ENCODE measurements around the gene CYGB. TPM values are rescaled to one million over a fixed set of nuclear protein-coding genes. Genes with fewer than 3 reads are reported as not detected.

The CYGB gene
- total RNA-seq, 2 experiments from 2014 or later: 0.44 to 0.57 TPM

- intact Hi-C loops (cut with micrococcal nuclease; ENCODE audit: unreplicated experiment): no loop called here
- no peaks in the 10 kb centered on the region for H3K9me2 ChIP-seq (ENCODE audit: insufficient read depth, low read length)
- TF ChIP-seq EZH2phosphoT487 (IDR thresholded peaks at IDR 0.05; ENCODE audit: borderline replicate concordance, low read depth, low read length) (no peak), CTCF (conservative IDR thresholded peaks at IDR 0.05; ENCODE audit: low read length) (no peak)
- DNase-seq (ENCODE audit: low spot score): no peak
- no peaks in the 10 kb centered on the region for H3K79me2 ChIP-seq (ENCODE audit: insufficient read depth, low read depth, low read length)
- BruUV-seq (replicated peaks): no TSS peak
- H3K4me1 ChIP-seq (ENCODE audit: insufficient read depth, low read length, poor library complexity, severe bottlenecking): peaks cover 20% of the 10 kb centered on the region
- H3K27ac ChIP-seq (ENCODE audit: low read depth, low read length, poor library complexity, severe bottlenecking): no peak overlapping the region
- H2AFZ ChIP-seq (ENCODE audit: low read length): no peak overlapping the region
- no peaks in the 10 kb centered on the region for H3K9me3 ChIP-seq (ENCODE audit: low read length)
- no peak overlapping the region for H3K4me3 ChIP-seq (ENCODE audit: low read depth, low read length, poor library complexity, severe bottlenecking)
- ChIA-PET POLR2A (no interaction called here), CTCF (ENCODE audit: unreplicated experiment) (no interaction called here)
- H4K20me1 ChIP-seq (ENCODE audit: insufficient read depth, low read length): peaks cover 4% of the 10 kb centered on the region; the same call in 1 of the 2 replicates
- no peak overlapping the region for H3K4me2 ChIP-seq (ENCODE audit: low read length)
- peaks cover 19% of the 10 kb centered on the region for H3K36me3 ChIP-seq (ENCODE audit: insufficient read depth, low read length)
Measured at GRCh38 chr17:76570877-76571471, 33.5 kb upstream of the CYGB start.

GRCh38 chr17:76570457-76570856 lies 32.9 kb upstream of the CYGB start:
- DNase-seq (ENCODE audit: low spot score): no peak
- no peak overlapping the region for H3K4me3 ChIP-seq (ENCODE audit: low read depth, low read length, poor library complexity, severe bottlenecking)
- no peaks in the 10 kb centered on the region for H3K9me3 ChIP-seq (ENCODE audit: low read length)
- no peak overlapping the region for H3K27ac ChIP-seq (ENCODE audit: low read depth, low read length, poor library complexity, severe bottlenecking)
- no peaks in the 10 kb centered on the region for H3K9me2 ChIP-seq (ENCODE audit: insufficient read depth, low read length)
- H3K4me1 ChIP-seq (ENCODE audit: insufficient read depth, low read length, poor library complexity, severe bottlenecking): peaks cover 25% of the 10 kb centered on the region
- H3K79me2 ChIP-seq (ENCODE audit: insufficient read depth, low read depth, low read length): no peaks in the 10 kb centered on the region
- TF ChIP-seq EZH2phosphoT487 (IDR thresholded peaks at IDR 0.05; ENCODE audit: borderline replicate concordance, low read depth, low read length) (no peak), CTCF (conservative IDR thresholded peaks at IDR 0.05; ENCODE audit: low read length) (no peak)
- H4K20me1 ChIP-seq (ENCODE audit: insufficient read depth, low read length): peaks cover 9% of the 10 kb centered on the region; the same call in 1 of the 2 replicates
- CTCF ChIA-PET (ENCODE audit: unreplicated experiment): interaction anchor here (0.6 kb wide), 1 partner anchor 430 kb away, joined by 3 read pairs; no protein-coding TSS in a partner anchor
- H3K36me3 ChIP-seq (ENCODE audit: insufficient read depth, low read length): peaks cover 24% of the 10 kb centered on the region
- intact Hi-C loops (cut with micrococcal nuclease; ENCODE audit: unreplicated experiment): no loop called here
- POLR2A ChIA-PET: interaction anchor here (0.5 kb wide), 1 partner anchor 22 kb away, joined by 3 read pairs; no protein-coding TSS in a partner anchor
- H2AFZ ChIP-seq (ENCODE audit: low read length): no peak overlapping the region
- no peak overlapping the region for H3K4me2 ChIP-seq (ENCODE audit: low read length)
- BruUV-seq (replicated peaks): no TSS peak

GRCh38 chr17:76569607-76570279 lies 32.2 kb upstream of the CYGB start:
- no peak for TF ChIP-seq CTCF (conservative IDR thresholded peaks at IDR 0.05; ENCODE audit: low read length)
- TF ChIP-seq EZH2phosphoT487 (IDR thresholded peaks at IDR 0.05; ENCODE audit: borderline replicate concordance, low read depth, low read length): no peak
- Histone ChIP-seq H3K79me2 (ENCODE audit: insufficient read depth, low read depth, low read length) (no peaks in the 10 kb centered on the region), H3K9me2 (ENCODE audit: insufficient read depth, low read length) (no peaks in the 10 kb centered on the region), H2AFZ (ENCODE audit: low read length) (no peak overlapping the region), H3K4me1 (ENCODE audit: insufficient read depth, low read length, poor library complexity, severe bottlenecking) (peaks cover 29% of the 10 kb centered on the region), H3K36me3 (ENCODE audit: insufficient read depth, low read length) (peaks cover 31% of the 10 kb centered on the region), H3K4me3 (ENCODE audit: low read depth, low read length, poor library complexity, severe bottlenecking) (no peak overlapping the region), H3K4me2 (ENCODE audit: low read length) (no peak overlapping the region), H3K9me3 (ENCODE audit: low read length) (no peaks in the 10 kb centered on the region), H4K20me1 (ENCODE audit: insufficient read depth, low read length) (peaks cover 12% of the 10 kb centered on the region), H3K27ac (ENCODE audit: low read depth, low read length, poor library complexity, severe bottlenecking) (no peak overlapping the region)
- no TSS peak for BruUV-seq (replicated peaks)
- CTCF ChIA-PET (ENCODE audit: unreplicated experiment): interaction anchor here (0.6 kb wide), 2 partner anchors 429 to 541 kb away, joined by 3 read pairs; no protein-coding TSS in a partner anchor
- POLR2A ChIA-PET: interaction anchor here (0.5 to 0.6 kb wide), 2 partner anchors 22 to 483 kb away, joined by 3 read pairs; no protein-coding TSS in a partner anchor
- DNase-seq (ENCODE audit: low spot score): no peak
- intact Hi-C loops (cut with micrococcal nuclease; ENCODE audit: unreplicated experiment): no loop called here
